ENCODE measurements around the gene GRIK4.
"Not testable (repeated sequence)": the region's sequence is repeated elsewhere in the genome, so short reads cannot be mapped to it uniquely, and the experiment has no call there.

GRIK4 gene

GRCh38 chr11:121031648-121032047 lies 520.1 kb downstream of the GRIK4 start:
- DNase-seq, result not testable (repeated sequence)

DNA sequence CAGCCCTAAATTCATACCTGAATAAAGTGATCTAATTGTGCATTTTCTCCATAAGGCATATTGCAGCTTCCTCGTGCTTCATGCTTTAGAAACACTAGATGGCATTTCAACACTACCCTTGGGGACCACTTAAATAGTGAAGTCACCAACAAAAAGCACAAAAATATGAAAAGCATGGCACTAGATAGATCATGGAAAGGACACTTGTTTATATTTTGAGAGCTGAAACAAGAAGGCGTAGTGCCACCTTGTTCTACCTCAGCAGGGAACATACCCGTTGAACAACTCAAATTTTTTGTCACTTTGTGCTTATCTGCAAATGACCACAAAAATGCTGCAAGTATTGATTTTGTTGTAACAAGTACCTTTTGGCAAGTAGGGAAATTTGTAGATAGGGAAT lies 521.0 kb downstream of the GRIK4 start:
- DNase-seq, result no peak

GRCh38 chr11:121033635-121034034 lies 522.1 kb downstream of the GRIK4 start:
- no peak for DNase-seq

GRCh38 chr11:121035169-121035755 lies 523.7 kb downstream of the GRIK4 start:
- DNase-seq, result no peak

DNA sequence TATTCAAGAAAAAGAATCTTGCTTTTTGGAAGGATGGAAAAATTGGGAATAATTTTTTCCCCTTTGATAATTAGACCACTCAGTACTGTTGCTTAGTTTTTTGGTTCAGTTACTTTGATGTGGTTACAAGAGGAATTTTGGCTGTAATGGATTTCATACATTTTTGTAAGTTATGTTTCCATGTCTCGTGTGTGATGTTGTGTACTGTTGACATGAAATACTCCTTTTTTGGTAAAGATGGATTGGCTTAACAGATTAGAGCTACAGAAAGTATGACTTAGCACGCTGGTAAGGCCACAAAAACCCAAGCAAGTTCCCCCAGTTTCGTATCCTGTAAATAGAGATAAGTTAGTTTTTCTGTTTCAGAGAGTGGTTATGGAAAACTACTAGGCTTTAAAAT lies 524.2 kb downstream of the GRIK4 start:
- DNase-seq, result no peak

GRCh38 chr11:121037016-121037415 lies 525.5 kb downstream of the GRIK4 start:
- DNase-seq, result no peak

Data from stimulated activated CD4-positive, alpha-beta T cell treated with anti-CD3 and anti-CD28 coated beads, Interleukin-15, amount 100 ng/mL, for 24 hours (primary cell).